Body of pancreas (tissue), 4 donors: ENCODE data around the gene IL3RA.

Source experiments
- CTCF ChIP-seq, 7 experiments: fragments of 450-650 bp in 4 of 7; fragments of 200-600 bp in 3 of 7; sonication (generic) in 3 of 7; IDR thresholded peaks; one replicate each; pipeline ENCODE4 v1.5.1; 2016 to 2019; ENCODE audit warnings: antibody characterized with exemption in 7 of 7
- POLR2A ChIP-seq, 3 donors: fragments of 450-650 bp; IDR thresholded peaks; one replicate each; pipeline ENCODE4 v1.6.1; 2016; ENCODE audit warnings: antibody characterized with exemption in 3 of 3, mild to moderate bottlenecking in 2 of 3

- TF ChIP-seq CTCF (IDR thresholded peaks at IDR 0.05), result no peak
- TF ChIP-seq POLR2A (IDR thresholded peaks at IDR 0.05), result no peak
Observed at GRCh38 chrX:1430451-1430850, 93.9 kb downstream of the IL3RA start.
